ENCODE measurements around the gene ARMC8. TPM values are rescaled to one million over a fixed set of nuclear protein-coding genes. Genes with fewer than 3 reads are reported as not detected.

ARMC8 gene
- polyA plus RNA-seq, 1 donor from 2014 or later, result 90.6 TPM

GRCh38 chr3:138344754-138345153 is 157.7 kb downstream of the ARMC8 start:
- no peaks in the 10 kb centered on the region for H3K27me3 ChIP-seq (ENCODE audit: insufficient read depth, low read depth, low read length)
- H3K9ac ChIP-seq (ENCODE audit: low read length), result no peak overlapping the region
- H3K79me2 ChIP-seq (replicated peaks; ENCODE audit: insufficient read depth, low read length), result no peaks in the 10 kb centered on the region
- H3F3A ChIP-seq (ENCODE audit: insufficient read depth, low read length, poor library complexity, severe bottlenecking), result no peaks in the 10 kb centered on the region
- no peak overlapping the region for H3K4me2 ChIP-seq (ENCODE audit: low read length)
- no peak overlapping the region for H3K27ac ChIP-seq (ENCODE audit: low read length)
- H3K9me3 ChIP-seq (ENCODE audit: low read length), result no peaks in the 10 kb centered on the region
- no peak overlapping the region for H2AFZ ChIP-seq (ENCODE audit: low read depth, low read length)
- no peaks in the 10 kb centered on the region for H4K20me1 ChIP-seq (ENCODE audit: insufficient read depth)
- no peaks in the 10 kb centered on the region for H3K9me2 ChIP-seq (ENCODE audit: insufficient read depth, low read length)
- no peaks in the 10 kb centered on the region for H3K36me3 ChIP-seq (ENCODE audit: insufficient read depth, low read length)
- TF ChIP-seq, protein P1, sequence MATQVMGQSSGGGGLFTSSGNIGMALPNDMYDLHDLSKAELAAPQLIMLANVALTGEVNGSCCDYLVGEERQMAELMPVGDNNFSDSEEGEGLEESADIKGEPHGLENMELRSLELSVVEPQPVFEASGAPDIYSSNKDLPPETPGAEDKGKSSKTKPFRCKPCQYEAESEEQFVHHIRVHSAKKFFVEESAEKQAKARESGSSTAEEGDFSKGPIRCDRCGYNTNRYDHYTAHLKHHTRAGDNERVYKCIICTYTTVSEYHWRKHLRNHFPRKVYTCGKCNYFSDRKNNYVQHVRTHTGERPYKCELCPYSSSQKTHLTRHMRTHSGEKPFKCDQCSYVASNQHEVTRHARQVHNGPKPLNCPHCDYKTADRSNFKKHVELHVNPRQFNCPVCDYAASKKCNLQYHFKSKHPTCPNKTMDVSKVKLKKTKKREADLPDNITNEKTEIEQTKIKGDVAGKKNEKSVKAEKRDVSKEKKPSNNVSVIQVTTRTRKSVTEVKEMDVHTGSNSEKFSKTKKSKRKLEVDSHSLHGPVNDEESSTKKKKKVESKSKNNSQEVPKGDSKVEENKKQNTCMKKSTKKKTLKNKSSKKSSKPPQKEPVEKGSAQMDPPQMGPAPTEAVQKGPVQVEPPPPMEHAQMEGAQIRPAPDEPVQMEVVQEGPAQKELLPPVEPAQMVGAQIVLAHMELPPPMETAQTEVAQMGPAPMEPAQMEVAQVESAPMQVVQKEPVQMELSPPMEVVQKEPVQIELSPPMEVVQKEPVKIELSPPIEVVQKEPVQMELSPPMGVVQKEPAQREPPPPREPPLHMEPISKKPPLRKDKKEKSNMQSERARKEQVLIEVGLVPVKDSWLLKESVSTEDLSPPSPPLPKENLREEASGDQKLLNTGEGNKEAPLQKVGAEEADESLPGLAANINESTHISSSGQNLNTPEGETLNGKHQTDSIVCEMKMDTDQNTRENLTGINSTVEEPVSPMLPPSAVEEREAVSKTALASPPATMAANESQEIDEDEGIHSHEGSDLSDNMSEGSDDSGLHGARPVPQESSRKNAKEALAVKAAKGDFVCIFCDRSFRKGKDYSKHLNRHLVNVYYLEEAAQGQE (IDR thresholded peaks at IDR 0.05; ENCODE audit: borderline replicate concordance), result no peak
- H3K4me3 ChIP-seq (ENCODE audit: low read length), result no peak overlapping the region

Other genes with a start within 250 kb of the ARMC8 start
- gene CLDN18, start 177.1 kb upstream of the ARMC8 start, polyA plus RNA-seq, result not detected in 2 replicates
- gene DZIP1L, start 71.7 kb upstream of the ARMC8 start, polyA plus RNA-seq, result 1.7 and 2.7 TPM in 2 replicates
- gene A4GNT, start 54.9 kb upstream of the ARMC8 start, polyA plus RNA-seq, result not detected in 2 replicates
- gene DBR1, start 12.4 kb upstream of the ARMC8 start, polyA plus RNA-seq, result 32.4 and 35.4 TPM in 2 replicates
- gene NME9, start 142.6 kb downstream of the ARMC8 start, polyA plus RNA-seq, result 17.4 and 40.3 TPM in 2 replicates
- gene MRAS, start 161.3 kb downstream of the ARMC8 start, polyA plus RNA-seq, result 52.8 and 65.7 TPM in 2 replicates
- gene ESYT3, start 247.3 kb downstream of the ARMC8 start, polyA plus RNA-seq, result 0.33 and 0.80 TPM in 2 replicates